ENCODE data around the gene DOK3.

Gene DOK3

DNA sequence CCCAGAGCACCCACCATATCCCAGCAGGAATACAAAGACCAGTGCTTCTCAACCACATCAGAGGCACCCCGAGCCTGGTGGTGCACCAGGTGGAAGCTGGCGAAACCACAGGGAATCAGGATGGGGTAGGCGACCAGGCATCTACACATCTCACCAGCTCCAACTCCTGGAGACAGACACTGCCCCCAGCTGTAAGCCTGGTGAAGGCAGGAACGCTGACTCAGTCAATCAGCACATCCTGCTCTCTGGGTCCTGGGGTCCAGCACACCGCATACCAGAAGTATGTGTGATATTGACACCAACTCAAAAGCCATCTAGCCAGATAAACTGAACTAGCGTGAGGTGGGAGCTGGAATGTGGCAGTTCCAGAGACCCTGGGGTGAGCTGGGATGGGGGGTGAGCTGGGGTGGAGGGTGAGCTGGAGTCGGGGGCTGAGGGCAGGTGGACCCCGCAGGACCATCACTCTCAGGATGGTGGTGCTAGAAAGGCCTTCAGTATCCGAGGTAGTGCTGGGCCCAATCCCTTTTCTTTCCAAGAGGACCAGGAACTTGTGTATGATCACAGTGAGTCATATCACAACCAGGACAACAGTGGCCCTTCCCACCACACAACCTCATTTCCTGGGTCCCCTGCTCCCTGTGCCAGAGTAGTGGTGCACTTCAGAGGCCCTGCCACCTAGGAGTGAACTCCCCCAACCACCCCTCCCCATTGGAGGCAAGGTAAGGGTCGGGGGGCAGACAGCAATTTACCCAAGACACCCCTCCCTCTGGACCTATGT lies 38.7 kb downstream of the DOK3 start:
- Histone ChIP-seq H3K9me3 (ENCODE audit: control insufficient read depth, insufficient read depth, low read length) (no peaks in the 10 kb centered on the region), H3K36me3 (ENCODE audit: insufficient read depth, low read length) (peaks cover 18% of the 10 kb centered on the region), H3K4me1 (ENCODE audit: insufficient read depth, low read length) (peaks cover 49% of the 10 kb centered on the region), H3K9ac (ENCODE audit: low read depth, low read length) (no peak overlapping the region)

DNA sequence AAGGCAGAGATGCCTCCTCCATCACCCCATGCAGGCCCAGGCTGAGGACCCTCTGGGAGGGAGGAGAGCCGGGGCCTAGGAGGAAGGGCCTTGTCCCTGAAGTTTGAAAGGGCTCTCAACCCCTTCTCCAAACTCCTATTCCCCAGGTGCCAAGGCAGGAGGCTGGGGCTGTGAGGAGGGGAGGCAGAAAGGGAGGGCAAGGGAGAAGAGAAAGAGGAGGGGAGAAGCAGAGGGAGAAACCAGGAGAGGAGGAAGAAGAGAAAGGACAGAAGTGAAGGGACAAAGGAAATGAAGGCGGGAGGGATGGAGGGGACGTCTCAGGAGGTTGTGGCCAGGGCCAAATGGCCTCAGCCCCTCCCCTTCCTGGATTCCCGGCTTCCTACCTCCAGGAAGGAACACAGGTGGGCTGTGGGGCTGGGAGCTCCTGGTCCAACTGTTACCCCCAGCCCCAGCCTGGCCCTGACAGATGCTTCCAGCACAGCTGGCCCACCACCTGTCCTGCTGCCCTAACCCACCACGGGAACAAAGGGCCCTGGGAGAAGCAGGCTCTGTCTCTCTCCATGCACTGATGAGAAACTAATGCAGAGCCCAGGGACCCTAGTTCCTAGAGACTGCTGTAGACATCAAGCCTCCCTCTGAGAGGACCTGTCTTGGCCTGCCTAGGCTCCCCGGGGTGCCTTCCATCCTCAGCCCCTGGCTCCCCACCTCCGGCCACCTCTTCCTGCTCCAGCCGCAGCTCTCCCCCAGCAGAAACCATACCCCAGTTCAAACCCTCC lies 39.7 kb downstream of the DOK3 start:
- H3K9me3 ChIP-seq (ENCODE audit: control insufficient read depth, insufficient read depth, low read length), result no peaks in the 10 kb centered on the region
- no peak overlapping the region for H3K9ac ChIP-seq (ENCODE audit: low read depth, low read length)
- peaks cover 28% of the 10 kb centered on the region for H3K36me3 ChIP-seq (ENCODE audit: insufficient read depth, low read length)
- peaks cover 39% of the 10 kb centered on the region for H3K4me1 ChIP-seq (ENCODE audit: insufficient read depth, low read length)

DNA sequence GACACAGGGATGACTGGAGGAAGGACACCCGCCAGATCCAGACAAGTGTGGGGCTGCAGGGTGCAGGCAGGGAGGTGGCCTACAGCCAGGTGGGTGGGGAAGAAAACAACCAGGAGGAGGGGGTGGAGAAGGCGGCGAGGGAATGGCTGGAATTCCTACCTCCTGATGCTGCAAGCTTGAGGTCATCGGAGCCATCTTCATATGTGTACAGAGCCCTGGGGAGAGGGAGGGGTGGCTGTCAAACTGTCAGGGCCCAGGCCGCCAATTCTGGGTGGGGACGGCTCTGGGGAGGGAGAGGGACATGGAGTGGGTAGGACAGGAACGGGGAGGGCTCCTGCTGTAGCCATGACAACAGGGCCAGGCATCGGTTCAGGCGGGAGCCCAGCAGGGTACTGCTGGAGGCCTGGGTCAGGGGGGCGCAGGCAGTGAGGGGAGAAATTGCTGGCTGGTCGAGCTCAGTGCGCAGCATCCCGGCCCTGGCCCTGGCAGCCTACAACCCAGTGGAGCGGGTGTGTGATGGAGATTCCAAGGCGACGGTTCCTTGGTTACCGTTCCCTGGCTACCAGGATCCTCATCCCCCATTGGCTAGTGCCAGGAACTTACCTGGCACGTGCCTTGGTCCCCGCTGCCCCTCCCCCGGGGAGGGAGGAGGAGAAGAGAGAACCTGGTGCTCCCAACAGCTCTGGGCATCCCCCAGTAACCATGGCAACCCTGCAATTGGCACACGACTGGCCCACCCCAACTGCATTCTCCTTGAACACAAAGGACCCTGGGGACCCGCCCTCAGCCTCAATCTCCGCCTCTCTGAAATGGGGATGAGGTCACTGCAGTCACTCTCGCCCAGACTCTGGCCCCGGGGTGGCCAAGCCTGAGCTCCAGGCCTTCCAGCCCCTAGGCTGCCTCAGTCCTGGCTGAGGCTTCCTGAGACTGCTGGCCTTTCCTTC lies 40.7 kb downstream of the DOK3 start:
- Histone ChIP-seq H3K36me3 (ENCODE audit: insufficient read depth, low read length) (peaks cover 28% of the 10 kb centered on the region), H3K9ac (ENCODE audit: low read depth, low read length) (no peak overlapping the region), H3K4me1 (ENCODE audit: insufficient read depth, low read length) (peaks cover 30% of the 10 kb centered on the region), H3K9me3 (ENCODE audit: control insufficient read depth, insufficient read depth, low read length) (no peaks in the 10 kb centered on the region)

DNA sequence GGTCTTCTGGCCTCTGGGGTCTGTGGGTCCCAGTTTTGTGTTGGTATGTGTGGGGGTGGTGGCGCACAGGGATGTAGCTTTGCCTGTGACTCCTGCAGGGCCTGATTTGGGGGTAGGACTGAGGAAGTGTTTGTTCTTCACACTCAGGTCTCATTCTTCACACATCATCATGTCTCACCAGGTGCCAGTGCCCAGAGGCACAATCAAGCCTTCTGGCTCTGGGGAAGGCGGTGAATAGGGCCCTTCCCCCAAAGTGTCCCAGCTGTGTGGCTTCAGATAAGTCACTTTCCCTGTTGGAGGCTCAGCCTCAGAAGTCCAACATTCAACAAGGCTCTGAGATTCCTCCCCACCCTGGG lies 41.3 kb downstream of the DOK3 start:
- Histone ChIP-seq H3K4me1 (ENCODE audit: insufficient read depth, low read length) (peaks cover 29% of the 10 kb centered on the region), H3K9me3 (ENCODE audit: control insufficient read depth, insufficient read depth, low read length) (no peaks in the 10 kb centered on the region), H3K36me3 (ENCODE audit: insufficient read depth, low read length) (peaks cover 31% of the 10 kb centered on the region), H3K9ac (ENCODE audit: low read depth, low read length) (no peak overlapping the region)

DNA sequence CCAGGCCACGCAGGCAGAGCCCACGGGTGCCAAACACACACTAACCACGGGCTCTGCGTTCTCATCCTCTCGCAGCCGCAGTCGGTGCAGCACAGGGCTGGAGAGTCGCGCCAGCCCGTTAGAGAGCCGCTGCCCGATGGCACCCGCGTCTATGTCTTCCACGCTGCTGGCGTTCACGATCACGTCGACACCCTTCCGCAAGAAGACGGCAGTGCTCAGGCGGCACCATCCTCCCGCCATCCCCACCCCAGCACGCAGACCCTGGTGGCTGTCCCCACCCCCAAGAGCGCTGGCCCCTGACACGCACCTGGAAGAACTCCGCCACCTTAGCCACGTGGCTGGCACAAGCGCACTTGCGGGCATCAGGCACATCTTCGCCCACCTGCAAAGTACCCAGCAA lies 42.2 kb downstream of the DOK3 start:
- Histone ChIP-seq H3K9me3 (ENCODE audit: control insufficient read depth, insufficient read depth, low read length) (no peaks in the 10 kb centered on the region), H3K36me3 (ENCODE audit: insufficient read depth, low read length) (peaks cover 35% of the 10 kb centered on the region), H3K4me1 (ENCODE audit: insufficient read depth, low read length) (peaks cover 29% of the 10 kb centered on the region), H3K9ac (ENCODE audit: low read depth, low read length) (no peak overlapping the region)

DNA sequence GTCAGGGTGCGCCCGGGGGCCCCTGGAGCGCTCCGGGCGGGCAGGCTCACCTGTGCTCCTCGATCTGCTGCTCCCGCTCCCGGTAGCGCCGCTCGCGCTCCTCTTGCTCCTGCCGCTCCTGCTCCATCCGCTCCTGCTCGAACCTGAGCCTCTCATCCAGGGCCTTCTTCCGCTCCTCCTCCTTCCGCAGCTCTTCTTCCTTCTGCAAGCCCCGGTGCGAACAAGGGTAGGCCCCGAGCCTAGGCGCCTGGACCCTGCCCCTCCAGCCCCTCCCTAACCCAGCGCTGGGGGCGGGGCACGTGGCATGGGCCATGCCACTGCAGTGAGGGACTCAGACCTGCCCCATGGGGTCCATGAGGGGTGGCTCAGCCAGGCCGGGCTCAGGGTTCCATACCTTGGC lies 42.8 kb downstream of the DOK3 start:
- Histone ChIP-seq H3K9ac (ENCODE audit: low read depth, low read length) (no peak overlapping the region), H3K36me3 (ENCODE audit: insufficient read depth, low read length) (peaks cover 35% of the 10 kb centered on the region), H3K9me3 (ENCODE audit: control insufficient read depth, insufficient read depth, low read length) (no peaks in the 10 kb centered on the region), H3K4me1 (ENCODE audit: insufficient read depth, low read length) (peaks cover 25% of the 10 kb centered on the region)

DNA sequence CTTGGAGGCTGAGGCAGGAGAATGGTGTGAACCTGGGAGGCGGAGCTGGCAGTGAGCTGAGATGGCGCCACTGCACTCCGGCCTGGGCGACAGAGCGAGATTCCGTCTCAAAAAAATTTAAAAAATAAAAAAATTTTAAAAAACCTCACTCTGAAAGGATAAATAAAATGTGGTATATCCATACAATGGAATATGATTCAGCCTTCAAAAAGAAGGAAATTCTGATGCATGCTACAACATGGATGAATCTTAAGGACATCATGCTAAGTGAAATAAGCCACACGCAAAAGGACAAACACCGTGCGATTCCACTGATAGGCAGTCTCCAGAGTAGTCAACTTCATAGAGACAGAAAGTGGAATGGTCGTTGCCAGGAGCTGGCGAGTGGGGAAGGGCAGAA lies 44.6 kb downstream of the DOK3 start:
- Histone ChIP-seq H3K9me3 (ENCODE audit: control insufficient read depth, insufficient read depth, low read length) (no peaks in the 10 kb centered on the region), H3K4me1 (ENCODE audit: insufficient read depth, low read length) (peaks cover 7% of the 10 kb centered on the region), H3K36me3 (ENCODE audit: insufficient read depth, low read length) (peaks cover 31% of the 10 kb centered on the region), H3K9ac (ENCODE audit: low read depth, low read length) (no peak overlapping the region)

DNA sequence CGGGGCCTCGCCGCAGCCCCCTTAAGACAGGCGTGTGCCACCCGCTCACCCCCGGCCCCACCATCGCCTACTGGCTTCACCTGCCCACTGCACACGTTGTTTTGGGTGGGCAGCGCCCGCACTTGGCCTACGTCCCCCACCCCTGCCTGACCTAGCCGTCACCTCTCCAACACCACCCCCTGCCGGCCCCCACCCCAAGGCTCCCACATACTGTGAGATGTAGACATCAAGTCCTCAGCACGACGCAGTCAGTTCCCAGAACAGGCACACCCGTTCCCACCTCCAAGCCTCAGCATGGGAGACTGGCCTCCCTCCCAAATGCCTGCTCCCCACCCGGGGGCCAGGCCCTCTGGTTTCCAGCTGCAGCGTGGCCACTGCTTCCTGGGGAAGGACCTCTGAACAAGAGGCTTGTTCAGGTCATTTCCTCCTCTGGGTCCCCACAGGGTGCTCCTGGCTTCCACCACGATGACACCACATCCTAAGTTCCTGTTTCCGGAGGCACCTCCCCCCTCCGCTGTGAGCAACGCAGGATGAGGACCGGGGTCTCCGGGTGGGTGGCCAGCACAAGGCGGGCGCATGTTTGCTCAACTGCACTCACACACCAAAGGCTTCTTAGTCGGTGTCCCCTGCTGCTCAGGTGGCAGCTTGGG lies 47.5 kb downstream of the DOK3 start:
- no peaks in the 10 kb centered on the region for H3K4me1 ChIP-seq (ENCODE audit: insufficient read depth, low read length)
- H3K9ac ChIP-seq (ENCODE audit: low read depth, low read length), result no peak overlapping the region
- H3K9me3 ChIP-seq (ENCODE audit: control insufficient read depth, insufficient read depth, low read length), result no peaks in the 10 kb centered on the region
- peaks cover 31% of the 10 kb centered on the region for H3K36me3 ChIP-seq (ENCODE audit: insufficient read depth, low read length)

DNA sequence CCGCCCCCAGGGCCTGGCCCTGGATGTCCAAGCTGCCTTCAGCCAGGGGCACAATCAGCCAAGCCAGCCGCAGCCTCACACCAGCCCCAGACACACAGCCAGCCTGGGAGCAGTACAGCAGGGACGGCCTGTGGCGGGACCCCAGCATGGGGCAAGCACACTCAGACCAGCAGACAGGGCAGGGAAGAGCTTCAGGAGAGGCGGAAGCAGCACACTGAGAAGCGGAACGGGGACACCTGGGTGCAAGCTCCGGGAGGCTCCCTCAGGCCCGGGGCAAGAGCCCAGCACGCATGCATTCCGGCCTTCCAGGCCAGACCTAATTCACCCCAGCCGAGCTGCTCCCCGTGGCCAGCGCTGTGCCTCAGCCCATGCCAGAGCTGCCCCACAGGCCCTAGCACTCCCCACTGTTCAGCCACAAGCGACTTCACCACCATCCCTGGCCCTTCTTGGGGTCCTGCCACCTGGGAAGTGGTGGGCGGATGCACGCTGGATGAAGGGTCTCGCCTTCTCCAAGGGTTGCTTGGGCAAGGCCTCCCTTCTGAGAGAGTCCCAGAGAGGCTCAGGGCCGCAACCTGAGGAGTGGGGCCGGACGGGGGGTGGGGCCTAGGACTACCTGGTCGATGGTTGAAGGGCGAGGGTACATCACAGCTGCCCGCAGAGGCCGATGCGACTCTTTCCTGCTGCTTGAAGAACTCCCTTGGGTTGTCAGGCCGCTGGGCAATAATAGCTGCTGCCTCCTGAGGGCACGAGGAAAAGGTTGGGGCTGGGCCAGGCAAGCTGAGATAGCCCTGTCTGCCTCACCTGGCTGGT lies 49.6 kb downstream of the DOK3 start:
- Histone ChIP-seq H3K4me1 (ENCODE audit: insufficient read depth, low read length) (peaks cover 6% of the 10 kb centered on the region; the same call in 1 of the 2 replicates), H3K9me3 (ENCODE audit: control insufficient read depth, insufficient read depth, low read length) (no peaks in the 10 kb centered on the region), H3K36me3 (ENCODE audit: insufficient read depth, low read length) (peaks cover 10% of the 10 kb centered on the region; the same call in 1 of the 2 replicates), H3K9ac (ENCODE audit: low read depth, low read length) (no peak overlapping the region)

DNA sequence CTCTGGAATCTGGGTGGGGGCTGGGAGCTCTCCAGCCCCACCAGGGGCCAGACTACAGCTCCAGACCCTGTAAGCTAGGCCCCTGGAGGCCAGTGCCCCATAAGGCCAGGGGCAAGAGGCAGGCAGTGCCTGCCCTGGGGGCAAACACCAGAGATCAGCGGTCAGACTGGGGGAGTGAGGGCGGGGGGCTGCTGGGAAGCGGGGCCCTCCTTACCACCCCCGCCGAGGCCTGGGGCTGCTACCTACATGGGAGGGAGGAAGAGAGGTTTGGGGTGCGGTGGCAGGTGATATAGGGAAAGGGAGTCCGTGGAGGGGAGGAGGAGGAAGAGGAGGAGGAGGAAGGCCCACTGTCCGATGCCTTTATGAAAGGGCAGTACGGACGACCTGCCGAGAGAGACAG lies 50.3 kb downstream of the DOK3 start:
- Histone ChIP-seq H3K9ac (ENCODE audit: low read depth, low read length) (no peak overlapping the region), H3K36me3 (ENCODE audit: insufficient read depth, low read length) (peaks cover 10% of the 10 kb centered on the region; the same call in 1 of the 2 replicates), H3K9me3 (ENCODE audit: control insufficient read depth, insufficient read depth, low read length) (no peaks in the 10 kb centered on the region), H3K4me1 (ENCODE audit: insufficient read depth, low read length) (peaks cover 6% of the 10 kb centered on the region; the same call in 1 of the 2 replicates)

DNA sequence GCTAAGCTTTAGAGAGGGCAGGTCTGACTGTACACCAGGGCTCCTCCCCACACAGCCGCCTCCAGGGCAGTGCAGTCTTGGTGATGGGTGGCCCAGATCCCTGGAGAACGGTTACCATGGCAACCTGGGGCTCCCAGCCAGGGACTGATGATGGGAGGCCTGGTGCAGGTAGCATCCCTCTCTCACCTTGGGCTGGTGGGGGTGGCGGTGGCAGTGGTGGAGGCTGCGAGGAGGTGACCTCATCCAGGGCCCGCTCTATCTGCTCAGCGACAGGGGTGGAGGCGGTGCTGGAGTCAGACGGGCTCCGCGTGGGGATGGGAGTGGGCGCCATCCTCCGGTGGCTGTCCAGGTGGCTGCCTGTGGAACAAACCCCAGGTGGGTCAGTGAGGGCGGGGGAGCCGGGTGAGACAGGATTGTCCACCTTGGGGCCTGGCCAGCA lies 50.7 kb downstream of the DOK3 start:
- Histone ChIP-seq H3K9ac (ENCODE audit: low read depth, low read length) (no peak overlapping the region), H3K9me3 (ENCODE audit: control insufficient read depth, insufficient read depth, low read length) (no peaks in the 10 kb centered on the region), H3K36me3 (ENCODE audit: insufficient read depth, low read length) (peaks cover 10% of the 10 kb centered on the region; the same call in 1 of the 2 replicates), H3K4me1 (ENCODE audit: insufficient read depth, low read length) (peaks cover 6% of the 10 kb centered on the region; the same call in 1 of the 2 replicates)

DNA sequence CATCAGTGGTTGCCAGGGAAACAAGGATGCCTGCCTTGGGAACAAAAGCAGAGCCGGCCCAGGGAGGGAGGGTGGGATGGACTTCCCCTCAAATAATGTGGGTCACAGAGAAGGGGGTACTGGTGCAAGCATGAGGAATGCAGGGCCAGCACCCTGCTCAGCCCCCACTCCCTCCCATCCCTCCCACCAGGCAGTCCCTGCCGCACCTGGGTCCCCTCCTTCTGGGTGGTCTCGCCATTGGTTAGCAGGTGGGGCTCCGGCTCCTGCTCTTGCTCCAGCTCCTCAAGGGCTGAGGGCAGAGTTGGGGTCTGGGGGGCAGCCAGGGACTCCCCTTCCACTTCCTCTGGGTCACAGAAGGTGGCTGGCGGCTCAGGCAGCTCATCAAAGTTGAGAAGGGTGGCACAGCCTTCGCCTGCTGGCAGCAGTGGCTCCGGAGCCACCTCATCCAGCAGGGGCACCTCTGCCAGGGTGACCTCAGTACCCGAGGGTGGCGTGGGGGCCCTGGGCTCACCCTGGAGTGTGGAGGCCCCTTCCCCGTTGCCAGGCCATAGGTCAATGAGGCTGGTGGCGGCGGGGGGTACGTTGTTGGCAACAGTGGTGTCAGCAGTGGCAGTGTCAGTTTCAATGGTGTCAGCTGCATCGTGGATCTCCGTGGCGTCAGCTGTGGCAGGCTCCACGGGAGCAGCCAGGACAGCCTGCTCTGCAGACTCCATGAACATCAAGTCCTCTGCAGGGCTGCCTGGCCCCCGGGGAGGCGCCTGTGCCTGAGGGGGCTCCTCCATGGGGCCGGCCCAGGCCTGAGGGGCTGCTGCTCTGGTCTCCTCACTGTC lies 51.6 kb downstream of the DOK3 start:
- H3K9me3 ChIP-seq (ENCODE audit: control insufficient read depth, insufficient read depth, low read length), result no peaks in the 10 kb centered on the region
- H3K36me3 ChIP-seq (ENCODE audit: insufficient read depth, low read length), result peaks cover 3% of the 10 kb centered on the region; the same call in 1 of the 2 replicates
- H3K4me1 ChIP-seq (ENCODE audit: insufficient read depth, low read length), result peaks cover 8% of the 10 kb centered on the region; the same call in 1 of the 2 replicates
- H3K9ac ChIP-seq (ENCODE audit: low read depth, low read length), result no peak overlapping the region

All from ES-I3 (cell line).